PC-9 (cell line): ENCODE measurements around the gene LRMDA. TPM values are rescaled to one million over a fixed set of nuclear protein-coding genes. Genes with fewer than 3 reads are reported as not detected.

Source experiments
- BruUV-seq: library from RNA; stranded (reverse); fragments of 400-500 nt; replicated peaks from 2 replicates; lab custom pipeline; 2021; lab: Mats Ljungman, UMichigan
- CTCF ChIA-PET: fragments of 300-600 bp; sonication (Branson Sonifier 250); formaldehyde crosslinking; loops from one replicate; lab custom pipeline; 2022; ENCODE audit warnings: antibody characterized with exemption; lab: Charles Lee
- POLR2A ChIA-PET: fragments of 300-600 bp; sonication (Branson Sonifier 250); formaldehyde crosslinking; loops from one replicate; lab custom pipeline; 2022; ENCODE audit warnings: antibody characterized with exemption; ENCODE audit not compliant: unreplicated experiment; lab: Charles Lee
- DNase-seq, 2 experiments: peaks; one replicate each; pipeline versions ENCODE4 v3.0.0 to v3.0.0-alpha.2; 2015 to 2022; ENCODE audit warnings: mixed read lengths in 1 of 2
- H2AFZ ChIP-seq: fragments of 200-600 bp; sonication (generic); 2 replicates; pipeline ENCODE4 v1.8.1; 2017; ENCODE audit warnings: antibody characterized with exemption
- H3F3A ChIP-seq: fragments of 200-600 bp; sonication (generic); 2 replicates; pipeline ENCODE4 v1.8.1; 2017; ENCODE audit warnings: antibody characterized with exemption, mild to moderate bottlenecking, low read depth; ENCODE audit not compliant: insufficient read depth
- H3K27ac ChIP-seq: fragments of 200-600 bp; sonication (generic); 2 replicates; pipeline ENCODE4 v1.6.1; 2016; ENCODE audit warnings: mixed run types
- H3K27me3 ChIP-seq: fragments of 200-600 bp; sonication (generic); 2 replicates; pipeline ENCODE4 v1.6.1; 2016; ENCODE audit warnings: low read depth, mixed run types; ENCODE audit not compliant: insufficient read depth
- H3K36me3 ChIP-seq: fragments of 200-600 bp; sonication (generic); 2 replicates; pipeline ENCODE4 v1.6.1; 2016; ENCODE audit warnings: low read depth, mixed run types
- H3K4me1 ChIP-seq: fragments of 200-600 bp; sonication (generic); replicated peaks from 2 replicates; pipeline ENCODE4 v1.6.1; 2016; ENCODE audit warnings: mixed run types; ENCODE audit not compliant: insufficient read depth
- H3K4me2 ChIP-seq: fragments of 200-600 bp; sonication (generic); 2 replicates; pipeline ENCODE4 v1.6.1; 2017; ENCODE audit warnings: mixed run types
- H3K4me3 ChIP-seq: fragments of 200-600 bp; sonication (generic); 2 replicates; pipeline ENCODE4 v1.6.1; 2016; ENCODE audit warnings: mixed run types
- H3K79me2 ChIP-seq: fragments of 200-600 bp; sonication (generic); 2 replicates; pipeline ENCODE4 v1.6.1; 2017; ENCODE audit warnings: low read depth, mixed run types
- H3K9me2 ChIP-seq: fragments of 200-600 bp; sonication (generic); 2 replicates; pipeline ENCODE4 v1.8.1; 2017; ENCODE audit warnings: mild to moderate bottlenecking; ENCODE audit not compliant: insufficient read depth
- H3K9me3 ChIP-seq: fragments of 200-600 bp; sonication (generic); 2 replicates; pipeline ENCODE4 v1.8.1; 2016; ENCODE audit warnings: low read depth; ENCODE audit not compliant: insufficient read depth
- H4K20me1 ChIP-seq: fragments of 200-600 bp; sonication (generic); 2 replicates; pipeline ENCODE4 v1.8.1; 2017; ENCODE audit not compliant: insufficient read depth
- EZH2 ChIP-seq: fragments of 200-600 bp; sonication (generic); IDR thresholded peaks from 2 replicates; pipeline ENCODE4 v1.8.0; 2017; ENCODE audit warnings: antibody characterized with exemption, low read depth
- intact Hi-C: fragments of 100-400 bp; cut with micrococcal nuclease; formaldehyde crosslinking; loops from one replicate; pipeline ENCODE4 v1.10.0; 2022; ENCODE audit not compliant: unreplicated experiment
- total RNA-seq: library from RNA; stranded (reverse); gene quantifications from 2 replicates; pipeline ENCODE4 v1.2.3, GENCODE V29; 2021
- TF ChIP-seq, protein P1 (sequence below): fragments of 200-600 bp; sonication (generic); conservative IDR thresholded peaks from 2 replicates; pipeline ENCODE4 v1.6.1; 2017; ENCODE audit warnings: mixed run types, antibody characterized with exemption, mild to moderate bottlenecking, moderate library complexity

Gene LRMDA
- total RNA-seq, 1 experiment from 2014 or later, result not detected

DNA sequence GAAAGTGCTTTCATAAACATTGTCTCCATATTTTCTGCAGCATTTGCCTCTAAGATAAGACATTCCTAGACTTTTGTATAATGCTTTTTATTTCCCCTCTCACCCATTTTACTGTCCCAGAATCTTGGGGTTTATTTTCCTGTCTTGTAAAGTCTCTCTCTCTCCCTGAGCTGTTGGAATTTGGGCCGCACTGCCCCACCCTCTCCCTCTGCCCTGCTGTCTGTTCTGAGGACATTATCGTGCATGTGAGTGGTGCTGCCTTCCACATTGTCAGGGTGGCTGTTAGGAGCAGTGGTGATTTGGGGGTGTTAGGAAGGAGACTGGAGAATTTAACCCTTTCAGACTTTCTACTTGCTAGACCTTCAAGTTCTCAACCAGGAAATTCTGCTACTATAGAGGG, 16.7 kb downstream of the LRMDA start:
- H2AFZ ChIP-seq, result no peak overlapping the region
- H3K9me2 ChIP-seq, result no peaks in the 10 kb centered on the region
- H3K27me3 ChIP-seq, result no peaks in the 10 kb centered on the region
- H3K79me2 ChIP-seq, result no peaks in the 10 kb centered on the region
- no peaks in the 10 kb centered on the region for H4K20me1 ChIP-seq
- intact Hi-C loops, result no loop called here
- peaks cover 18% of the 10 kb centered on the region for H3K4me1 ChIP-seq
- no peak overlapping the region for H3K4me2 ChIP-seq
- TF ChIP-seq, protein P1, sequence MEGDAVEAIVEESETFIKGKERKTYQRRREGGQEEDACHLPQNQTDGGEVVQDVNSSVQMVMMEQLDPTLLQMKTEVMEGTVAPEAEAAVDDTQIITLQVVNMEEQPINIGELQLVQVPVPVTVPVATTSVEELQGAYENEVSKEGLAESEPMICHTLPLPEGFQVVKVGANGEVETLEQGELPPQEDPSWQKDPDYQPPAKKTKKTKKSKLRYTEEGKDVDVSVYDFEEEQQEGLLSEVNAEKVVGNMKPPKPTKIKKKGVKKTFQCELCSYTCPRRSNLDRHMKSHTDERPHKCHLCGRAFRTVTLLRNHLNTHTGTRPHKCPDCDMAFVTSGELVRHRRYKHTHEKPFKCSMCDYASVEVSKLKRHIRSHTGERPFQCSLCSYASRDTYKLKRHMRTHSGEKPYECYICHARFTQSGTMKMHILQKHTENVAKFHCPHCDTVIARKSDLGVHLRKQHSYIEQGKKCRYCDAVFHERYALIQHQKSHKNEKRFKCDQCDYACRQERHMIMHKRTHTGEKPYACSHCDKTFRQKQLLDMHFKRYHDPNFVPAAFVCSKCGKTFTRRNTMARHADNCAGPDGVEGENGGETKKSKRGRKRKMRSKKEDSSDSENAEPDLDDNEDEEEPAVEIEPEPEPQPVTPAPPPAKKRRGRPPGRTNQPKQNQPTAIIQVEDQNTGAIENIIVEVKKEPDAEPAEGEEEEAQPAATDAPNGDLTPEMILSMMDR, result no peak
- TF ChIP-seq EZH2, result no peak
- H3K27ac ChIP-seq, result no peak overlapping the region
- CTCF ChIA-PET, result no interaction called here
- no peaks in the 10 kb centered on the region for H3F3A ChIP-seq
- no peak for DNase-seq
- H3K4me3 ChIP-seq, result no peak overlapping the region
- no TSS peak for BruUV-seq
- H3K36me3 ChIP-seq, result no peaks in the 10 kb centered on the region
- POLR2A ChIA-PET, result no interaction called here
- H3K9me3 ChIP-seq, result peaks cover 20% of the 10 kb centered on the region

DNA sequence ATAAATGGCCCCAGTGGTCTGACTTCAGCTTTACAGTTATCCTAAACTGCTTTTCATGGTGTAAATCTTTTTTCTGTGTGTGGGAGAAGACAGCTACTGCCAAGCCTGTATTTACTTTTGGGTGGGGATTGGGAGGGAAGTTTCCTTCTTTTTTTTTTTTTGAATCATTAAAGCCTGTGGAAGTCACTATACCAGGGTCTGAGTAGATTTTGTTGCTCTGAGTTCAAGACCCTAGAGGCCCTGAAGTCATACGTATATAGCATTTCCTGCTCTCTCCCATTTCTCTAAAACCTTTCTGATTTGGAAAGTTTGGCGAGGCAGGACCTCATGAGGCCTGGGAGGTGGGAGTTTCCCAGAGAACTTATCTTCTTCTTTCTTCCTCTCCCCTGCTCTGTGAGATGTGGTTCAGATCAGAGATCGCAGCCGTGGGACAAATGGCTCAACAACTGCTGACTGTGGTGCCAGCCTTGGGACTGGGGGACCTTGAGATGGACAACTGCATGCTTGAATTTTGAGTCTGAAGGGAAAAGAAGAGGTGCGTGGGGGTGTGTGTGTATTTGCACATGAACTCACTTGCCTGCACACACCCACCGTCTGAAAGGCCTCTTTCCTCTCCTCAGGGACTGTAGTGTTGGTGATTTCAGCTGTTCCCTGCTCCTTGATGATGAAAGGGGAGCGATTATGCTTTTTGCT, 18.1 kb downstream of the LRMDA start:
- H3K79me2 ChIP-seq, result no peaks in the 10 kb centered on the region
- intact Hi-C loops, result no loop called here
- H2AFZ ChIP-seq, result no peak overlapping the region
- CTCF ChIA-PET, result no interaction called here
- no peaks in the 10 kb centered on the region for H3K36me3 ChIP-seq
- no peak for DNase-seq
- H3K4me2 ChIP-seq, result no peak overlapping the region
- POLR2A ChIA-PET, result no interaction called here
- TF ChIP-seq, protein P1, result no peak
- no peak for TF ChIP-seq EZH2
- H3K4me1 ChIP-seq, result peaks cover 25% of the 10 kb centered on the region
- no TSS peak for BruUV-seq
- H4K20me1 ChIP-seq, result no peaks in the 10 kb centered on the region
- no peak overlapping the region for H3K4me3 ChIP-seq
- no peaks in the 10 kb centered on the region for H3K9me2 ChIP-seq
- no peaks in the 10 kb centered on the region for H3K27me3 ChIP-seq
- H3K27ac ChIP-seq, result no peak overlapping the region
- no peaks in the 10 kb centered on the region for H3F3A ChIP-seq
- H3K9me3 ChIP-seq, result peaks cover 11% of the 10 kb centered on the region

DNA sequence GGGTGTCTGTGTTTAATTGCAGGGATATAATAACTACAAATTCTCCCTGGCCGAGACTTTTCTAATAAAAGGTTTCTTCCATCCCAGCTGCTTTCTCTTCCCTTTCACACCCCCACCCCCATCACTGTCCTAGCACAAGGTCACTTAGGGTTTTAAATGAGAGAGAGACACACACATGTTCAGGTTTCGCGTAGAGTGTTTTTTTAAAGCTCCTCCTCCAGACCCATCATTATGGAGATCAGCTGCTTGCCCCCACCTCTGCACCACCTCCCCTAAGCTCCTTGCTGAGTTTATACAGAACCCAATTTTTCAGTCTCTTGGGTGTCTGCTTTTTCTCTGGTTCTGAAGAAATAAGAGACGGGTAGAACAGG, 18.6 kb downstream of the LRMDA start:
- TF ChIP-seq, protein P1, result no peak
- TF ChIP-seq EZH2, result no peak
- Histone ChIP-seq H3K9me2 (no peaks in the 10 kb centered on the region), H4K20me1 (no peaks in the 10 kb centered on the region), H3K4me2 (no peak overlapping the region), H3K36me3 (no peaks in the 10 kb centered on the region), H2AFZ (no peak overlapping the region), H3K9me3 (peaks cover 8% of the 10 kb centered on the region), H3F3A (no peaks in the 10 kb centered on the region), H3K4me3 (no peak overlapping the region), H3K27me3 (no peaks in the 10 kb centered on the region), H3K4me1 (peaks cover 25% of the 10 kb centered on the region), H3K27ac (no peak overlapping the region), H3K79me2 (no peaks in the 10 kb centered on the region)
- no peak for DNase-seq
- BruUV-seq, result no TSS peak
- intact Hi-C loops, result no loop called here
- ChIA-PET CTCF (no interaction called here), POLR2A (no interaction called here)
